Smooth muscle cell of the brain vasculature (primary cell): ENCODE data around the gene NBEA.

Experiments
- DNase-seq: peaks from one replicate; pipeline ENCODE4 v3.0.0-alpha.2; 2012; ENCODE audit warnings: low read depth, low spot score

Gene NBEA

DNA sequence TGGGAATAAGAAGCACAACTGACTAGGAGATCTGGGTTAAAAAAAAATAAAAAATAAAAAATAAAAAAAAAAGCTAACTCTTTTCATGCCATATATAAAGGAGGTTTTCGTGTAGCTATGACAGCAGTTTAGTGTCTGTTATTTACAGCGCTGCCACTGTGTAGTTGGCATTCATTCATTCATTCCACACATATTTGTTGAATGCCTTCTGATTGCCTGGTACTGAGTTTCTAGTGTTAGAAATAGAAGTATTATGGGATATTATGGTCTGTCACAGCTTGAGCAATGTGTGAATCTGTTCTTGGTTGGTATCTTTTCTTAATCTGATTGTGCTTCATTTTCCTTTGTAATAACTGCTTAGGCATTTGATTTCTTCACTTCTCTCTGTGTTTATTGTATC, 237.4 kb downstream of the NBEA start:
- DNase-seq: no peak

- DNase-seq: no peak
Observed at GRCh38 chr13:35179920-35180663, 238.0 kb downstream of the NBEA start.

- DNase-seq: no peak
Observed at GRCh38 chr13:35190241-35190640, 248.2 kb downstream of the NBEA start.

DNA sequence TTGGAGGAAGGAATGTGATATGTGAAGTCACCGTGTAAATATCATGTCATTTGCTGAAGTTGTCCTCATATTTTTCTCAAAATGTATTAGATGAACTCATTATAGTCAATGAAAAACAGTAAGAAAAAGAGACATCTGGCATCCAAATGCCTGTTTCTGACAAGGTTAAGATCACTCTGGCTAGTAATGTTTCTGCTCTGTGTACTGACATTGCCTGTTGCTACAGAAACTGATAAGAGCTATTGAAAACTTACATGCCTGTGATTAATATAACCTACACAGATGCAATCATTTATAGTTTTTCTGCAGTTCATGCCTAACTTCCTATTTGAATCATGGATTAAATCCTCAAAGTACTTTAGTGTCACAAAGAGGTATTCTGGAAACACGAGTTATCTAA, 249.8 kb downstream of the NBEA start:
- no peak for DNase-seq

- no peak for DNase-seq
Observed at GRCh38 chr13:35198613-35199200, 256.6 kb downstream of the NBEA start.

GRCh38 chr13:35208587-35208986, 266.5 kb downstream of the NBEA start:
- no peak for DNase-seq

GRCh38 chr13:35210261-35210660, 268.2 kb downstream of the NBEA start:
- DNase-seq: no peak

GRCh38 chr13:35211949-35212348, 269.9 kb downstream of the NBEA start:
- DNase-seq: no peak

DNA sequence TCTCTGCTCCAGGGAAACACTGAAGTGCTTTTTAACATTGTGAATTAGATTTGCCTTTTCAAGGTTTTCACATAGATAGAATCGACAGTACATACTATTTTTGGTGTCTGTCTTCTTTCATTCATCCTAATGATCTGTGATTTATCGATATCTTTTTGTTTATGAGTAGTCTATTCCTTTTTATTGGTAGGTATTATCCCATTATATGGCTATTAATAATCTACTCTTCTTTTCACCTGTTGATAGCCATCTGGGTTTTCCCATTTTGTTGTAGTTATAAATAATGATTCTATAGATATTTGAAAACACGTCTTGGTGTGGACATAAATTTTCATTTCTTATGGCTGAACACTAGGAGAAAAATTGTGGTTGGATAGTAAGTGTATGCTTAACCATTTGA, 271.8 kb downstream of the NBEA start:
- DNase-seq: no peak

DNA sequence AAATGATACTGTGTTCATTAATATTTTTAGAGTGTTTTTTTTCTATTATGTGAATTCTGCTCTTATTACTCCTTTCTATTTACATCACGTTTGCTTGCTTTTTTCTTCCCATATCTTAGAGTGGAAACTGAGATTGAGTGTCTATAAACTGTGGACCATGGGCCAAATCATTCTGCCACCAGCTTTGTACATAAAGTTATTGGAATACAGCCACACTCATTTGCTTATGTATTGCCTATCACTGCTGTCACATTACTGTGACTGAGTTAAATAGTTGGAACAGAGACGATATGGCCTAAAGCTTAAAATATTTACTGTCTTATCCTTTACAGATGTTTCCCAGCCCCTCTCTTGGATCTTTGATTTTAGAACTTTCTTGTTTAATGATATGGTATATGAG, 274.1 kb downstream of the NBEA start:
- DNase-seq: no peak

- no peak for DNase-seq
Observed at GRCh38 chr13:35219021-35219420, 277.0 kb downstream of the NBEA start.

DNA sequence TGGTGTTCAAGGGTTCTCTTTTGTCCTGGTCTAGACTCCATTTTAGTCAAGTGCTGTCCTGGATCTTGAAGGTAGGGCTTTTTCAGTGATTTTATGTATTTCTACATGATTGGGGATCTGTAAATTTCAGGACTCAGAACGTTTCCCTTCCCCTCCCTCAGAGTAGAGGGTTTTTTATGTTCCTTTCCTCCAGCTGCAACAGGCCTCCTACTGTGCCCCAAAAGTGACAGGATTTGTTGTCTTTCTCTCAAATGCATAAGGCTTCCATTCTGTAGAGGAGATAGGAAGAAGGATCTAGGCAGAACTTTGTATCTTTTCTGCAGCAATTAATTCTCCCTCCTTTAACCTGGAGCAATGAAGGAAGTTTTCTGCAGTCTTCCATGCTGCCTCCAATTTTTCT, 283.1 kb downstream of the NBEA start:
- DNase-seq: no peak

- DNase-seq: no peak
Observed at GRCh38 chr13:35225582-35225981, 283.5 kb downstream of the NBEA start.

DNA sequence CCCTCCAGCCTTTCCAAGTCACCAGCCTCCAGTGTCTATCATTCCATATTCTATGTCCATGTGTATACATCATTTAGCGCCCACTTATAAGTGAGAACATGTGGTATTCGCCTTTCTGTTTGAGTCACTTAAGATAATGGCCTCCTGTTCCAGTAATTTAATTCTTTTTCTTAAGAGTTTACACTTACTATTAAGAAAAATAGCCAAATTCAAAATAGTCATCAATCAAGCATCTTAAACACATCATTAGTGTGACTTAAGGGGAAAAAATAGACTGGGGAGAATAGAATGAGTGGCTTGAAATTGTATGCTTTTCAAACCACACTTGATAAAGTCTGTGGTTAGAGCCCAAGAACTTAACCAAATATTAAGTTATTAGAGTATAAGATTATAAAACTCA, 286.5 kb downstream of the NBEA start:
- DNase-seq: no peak

DNA sequence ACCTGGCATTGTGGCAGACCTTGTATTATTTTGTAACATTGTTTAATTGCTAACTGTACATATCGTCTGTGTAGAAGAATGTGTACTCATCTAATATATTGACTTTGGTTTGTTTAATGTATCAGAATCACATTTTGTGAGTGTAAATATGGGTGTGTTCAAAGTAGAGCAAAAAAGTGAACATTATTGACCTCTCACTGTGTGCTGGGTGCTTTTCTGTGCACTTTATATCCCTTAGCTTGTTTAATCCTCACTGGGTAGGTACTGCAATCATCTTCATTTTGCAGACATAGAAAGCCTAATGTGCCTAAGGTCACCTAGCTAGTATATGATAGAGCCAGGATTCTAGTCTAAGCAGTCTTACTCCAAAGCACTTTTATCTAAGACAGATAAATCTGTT, 289.4 kb downstream of the NBEA start:
- no peak for DNase-seq

DNA sequence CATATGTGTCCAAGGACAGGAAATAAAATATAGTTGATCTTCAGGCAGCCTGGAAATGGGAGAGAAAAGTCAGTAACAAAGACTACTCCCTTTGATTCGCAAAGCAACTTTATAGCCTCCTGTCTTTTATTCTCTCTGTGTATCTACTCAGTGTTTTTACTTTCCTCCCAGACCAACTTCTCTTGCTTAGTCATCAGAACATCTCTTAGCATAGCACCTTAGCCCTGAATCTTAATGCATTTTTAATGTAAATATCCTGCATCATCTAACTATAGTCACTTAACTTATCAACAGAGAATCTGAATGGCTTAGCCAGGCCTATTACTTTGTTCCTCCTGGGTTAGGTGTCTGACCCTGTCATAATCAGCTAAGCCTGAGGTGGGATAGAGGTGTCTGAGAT, 296.2 kb downstream of the NBEA start:
- DNase-seq: no peak

DNA sequence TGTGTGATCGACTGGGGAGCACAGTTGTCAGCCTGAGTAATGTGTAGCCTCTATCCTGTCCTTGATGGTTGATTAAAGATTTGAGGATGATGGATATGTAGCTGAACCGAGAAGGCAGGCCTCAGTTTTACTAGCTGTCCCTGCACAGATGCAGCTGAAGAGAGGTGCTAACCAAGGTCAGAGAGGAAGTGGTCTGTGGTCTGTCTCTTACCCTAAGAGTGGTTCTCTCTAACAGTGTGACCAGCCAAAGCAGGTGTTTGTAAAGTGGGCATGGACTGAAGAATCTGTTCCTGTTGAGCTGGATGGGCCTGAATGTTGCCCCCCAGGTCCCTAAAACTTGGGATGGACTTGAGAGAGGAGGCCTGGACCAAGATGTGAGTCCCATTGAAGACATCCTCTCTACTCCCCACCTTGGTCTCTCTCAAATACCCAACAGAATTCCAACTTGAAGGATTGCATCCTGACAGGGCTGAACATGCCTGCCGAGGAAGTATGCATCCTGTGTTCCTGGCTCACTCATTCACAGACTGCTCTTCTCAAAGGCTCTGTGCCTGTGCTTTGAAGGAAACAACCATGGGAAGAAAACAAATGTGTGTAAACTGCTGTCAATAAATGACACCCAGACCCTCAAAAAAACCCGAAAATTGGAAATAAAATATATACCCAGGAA, 310.6 kb downstream of the NBEA start:
- DNase-seq: no peak

DNA sequence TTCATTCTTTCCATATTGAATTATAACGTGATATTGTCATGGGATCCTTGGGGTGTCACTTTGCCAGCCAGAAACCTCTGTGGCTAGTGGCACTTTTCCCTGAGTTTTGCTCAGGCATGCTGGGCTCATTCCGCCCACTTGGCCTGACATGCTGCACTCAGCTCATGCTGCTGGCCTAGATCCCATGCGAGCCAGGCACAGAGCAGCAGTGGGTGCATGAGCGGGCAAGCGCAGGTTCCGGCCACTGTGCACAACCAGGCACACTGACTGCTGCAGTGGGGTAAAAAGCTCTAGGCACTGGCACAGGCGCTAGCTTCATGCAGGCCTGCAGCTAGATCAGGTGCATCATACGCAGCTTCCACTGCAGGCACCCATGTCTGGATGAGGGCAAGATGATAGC, 313.2 kb downstream of the NBEA start:
- no peak for DNase-seq

GRCh38 chr13:35256459-35257148, 314.5 kb downstream of the NBEA start:
- DNase-seq: no peak

DNA sequence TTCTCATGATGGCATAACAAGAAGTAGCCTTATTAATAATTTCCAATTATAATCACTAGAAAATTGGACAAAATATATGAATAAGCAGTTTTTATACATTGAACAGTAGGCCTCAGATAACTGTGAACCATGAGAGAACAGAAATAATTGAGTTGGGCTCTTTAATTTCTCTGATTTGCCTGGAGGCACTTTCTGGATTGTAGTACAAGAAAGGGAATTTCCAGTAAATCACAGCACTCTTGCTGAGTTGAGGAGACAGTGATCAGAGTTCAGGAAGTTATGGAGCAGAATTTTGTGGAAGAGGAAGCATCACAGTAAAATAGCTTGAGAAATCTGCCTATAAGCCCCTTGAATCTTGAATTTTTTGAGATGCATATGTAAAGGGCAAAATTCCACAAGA, 318.2 kb downstream of the NBEA start:
- DNase-seq: no peak

DNA sequence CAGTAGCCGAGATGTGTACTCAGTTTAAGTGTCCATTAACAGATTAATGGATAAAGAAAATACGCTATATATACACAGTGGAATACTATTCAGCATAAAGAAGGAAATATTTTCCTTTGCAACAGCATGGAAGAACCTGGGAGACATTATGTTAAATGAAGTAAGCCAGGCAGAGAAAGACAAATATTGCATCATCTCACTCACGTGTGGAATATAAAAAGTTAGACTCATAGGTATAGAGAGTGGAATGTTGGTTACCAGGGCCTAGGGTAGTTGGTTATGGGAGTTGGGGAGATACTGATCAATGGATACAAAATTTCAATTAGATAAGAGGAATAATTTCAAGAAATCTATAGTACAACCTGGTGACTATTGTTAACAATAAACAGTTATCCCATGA, 324.3 kb downstream of the NBEA start:
- no peak for DNase-seq

DNA sequence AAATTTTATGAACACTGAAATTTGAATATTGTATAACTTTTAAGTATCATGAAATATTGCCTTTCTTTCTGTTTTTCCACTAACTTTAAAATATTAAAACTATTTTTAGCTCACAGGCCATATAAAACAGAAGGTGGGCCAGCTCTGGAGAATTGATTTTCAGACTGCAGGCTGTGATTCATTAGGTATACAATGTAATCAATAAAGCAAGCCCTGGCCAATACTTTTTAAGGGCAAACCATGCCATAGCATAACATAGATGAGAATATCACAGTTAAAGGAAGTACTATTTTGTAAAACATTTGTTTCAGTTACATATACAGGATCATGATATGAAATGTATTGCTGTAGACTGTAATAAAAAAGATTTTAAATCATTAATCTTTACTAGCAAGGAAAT, 336.8 kb downstream of the NBEA start:
- DNase-seq: no peak

DNA sequence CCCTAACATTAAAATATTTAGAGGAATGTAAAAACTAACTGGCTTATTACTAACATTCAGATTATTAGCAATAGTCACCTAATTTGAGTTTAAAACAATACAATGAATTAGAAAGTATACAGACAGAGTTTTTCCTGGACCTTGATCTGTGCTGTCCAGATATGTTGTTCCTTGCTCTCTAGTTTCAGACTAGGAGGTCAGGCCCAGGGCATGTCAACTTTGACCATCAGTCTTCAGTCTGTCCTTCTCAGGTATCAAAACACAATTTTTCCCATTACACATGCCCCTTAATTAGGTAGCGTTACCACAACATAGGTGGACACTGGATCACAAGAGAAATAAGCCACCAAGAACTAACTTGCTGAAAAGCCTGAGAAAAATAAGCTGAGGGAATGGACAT, 337.4 kb downstream of the NBEA start:
- DNase-seq: no peak
